T-helper 2 cell (primary cell): ENCODE data around the gene OBSCN.

ENCODE experiments used
- DNase-seq, 5 experiments: peaks; one replicate each; pipeline versions ENCODE4 v3.0.0 to v3.0.0-alpha.2; 2012 to 2022

Gene OBSCN

GRCh38 chr1:228308085-228308601 lies 100.3 kb downstream of the OBSCN start:
- DNase-seq: no peak

DNA sequence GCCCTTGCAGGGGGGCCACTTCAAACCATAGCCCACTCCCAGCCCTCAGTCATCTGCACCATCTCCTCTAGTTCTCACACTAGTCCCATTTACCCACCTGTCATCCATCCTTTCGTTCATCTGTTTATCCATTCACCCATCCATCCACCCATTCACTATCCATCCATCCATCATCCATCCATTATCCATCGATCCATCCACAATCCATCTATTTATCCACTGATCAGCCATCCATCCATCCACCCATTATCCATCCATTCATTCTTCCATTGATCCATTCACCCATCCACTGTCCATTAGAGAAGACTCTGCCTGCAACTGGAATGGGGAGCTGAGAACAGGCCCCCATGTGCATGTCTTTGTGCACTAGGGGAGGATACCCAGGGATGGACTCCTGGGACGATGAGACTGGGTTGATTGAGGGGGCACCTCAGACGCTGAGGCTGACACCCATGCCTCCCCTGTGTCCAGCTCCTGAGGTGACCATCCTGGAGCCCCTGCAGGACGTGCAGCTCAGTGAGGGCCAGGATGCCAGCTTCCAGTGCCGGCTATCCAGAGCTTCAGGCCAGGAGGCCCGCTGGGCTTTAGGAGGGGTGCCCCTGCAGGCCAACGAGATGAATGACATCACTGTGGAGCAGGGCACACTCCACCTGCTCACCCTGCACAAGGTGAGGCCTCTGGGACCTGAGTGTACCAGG lies 100.9 kb downstream of the OBSCN start:
- DNase-seq: no peak

GRCh38 chr1:228309326-228310067 lies 101.7 kb downstream of the OBSCN start:
- DNase-seq: no peak

DNA sequence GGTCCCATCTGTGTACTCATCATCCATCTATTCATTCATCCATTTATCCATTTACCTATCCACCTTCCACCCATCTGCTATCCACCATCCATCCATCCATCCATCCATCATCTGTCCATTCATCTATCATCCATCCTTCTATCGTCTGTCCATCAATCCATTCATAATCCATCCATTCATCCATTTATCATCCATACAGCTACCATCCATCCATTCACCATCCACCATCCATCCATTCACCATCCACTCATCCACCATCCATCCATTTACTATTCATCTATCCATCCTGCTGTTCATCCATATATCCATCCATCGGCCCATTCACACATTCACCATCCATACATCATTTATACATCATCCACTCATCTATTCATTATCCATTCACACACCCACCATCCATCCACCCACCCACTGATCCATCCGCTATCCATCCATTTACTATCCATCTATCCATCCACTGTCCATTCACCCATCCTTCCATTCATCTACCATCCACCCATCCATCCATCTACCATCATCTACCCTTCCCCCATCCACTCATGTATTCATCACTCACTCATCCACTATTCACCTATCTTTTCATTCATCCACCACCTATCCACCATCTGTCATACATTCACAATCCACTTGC lies 102.4 kb downstream of the OBSCN start:
- DNase-seq: no peak

DNA sequence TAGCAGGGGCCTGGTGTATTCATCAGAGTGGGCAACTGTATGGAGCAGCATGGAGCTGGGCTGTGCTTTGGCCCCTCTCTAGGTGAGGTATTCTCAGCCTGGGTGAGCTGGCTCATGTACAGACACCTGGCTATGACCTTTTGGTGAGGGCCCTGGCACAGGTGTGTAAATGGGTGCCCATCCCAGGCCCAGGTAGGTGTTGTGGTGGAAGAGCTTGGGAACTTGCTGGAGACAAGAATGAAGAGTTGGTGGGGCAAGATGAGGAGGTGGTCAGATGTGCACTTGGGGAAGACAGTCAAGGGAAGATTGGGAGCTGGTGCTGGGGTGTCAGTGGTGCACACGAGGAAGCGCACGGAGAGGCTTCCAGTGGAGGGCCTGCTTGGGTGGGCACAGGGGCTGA lies 103.2 kb downstream of the OBSCN start:
- DNase-seq: no peak

GRCh38 chr1:228312136-228312764 lies 104.4 kb downstream of the OBSCN start:
- DNase-seq: no peak

DNA sequence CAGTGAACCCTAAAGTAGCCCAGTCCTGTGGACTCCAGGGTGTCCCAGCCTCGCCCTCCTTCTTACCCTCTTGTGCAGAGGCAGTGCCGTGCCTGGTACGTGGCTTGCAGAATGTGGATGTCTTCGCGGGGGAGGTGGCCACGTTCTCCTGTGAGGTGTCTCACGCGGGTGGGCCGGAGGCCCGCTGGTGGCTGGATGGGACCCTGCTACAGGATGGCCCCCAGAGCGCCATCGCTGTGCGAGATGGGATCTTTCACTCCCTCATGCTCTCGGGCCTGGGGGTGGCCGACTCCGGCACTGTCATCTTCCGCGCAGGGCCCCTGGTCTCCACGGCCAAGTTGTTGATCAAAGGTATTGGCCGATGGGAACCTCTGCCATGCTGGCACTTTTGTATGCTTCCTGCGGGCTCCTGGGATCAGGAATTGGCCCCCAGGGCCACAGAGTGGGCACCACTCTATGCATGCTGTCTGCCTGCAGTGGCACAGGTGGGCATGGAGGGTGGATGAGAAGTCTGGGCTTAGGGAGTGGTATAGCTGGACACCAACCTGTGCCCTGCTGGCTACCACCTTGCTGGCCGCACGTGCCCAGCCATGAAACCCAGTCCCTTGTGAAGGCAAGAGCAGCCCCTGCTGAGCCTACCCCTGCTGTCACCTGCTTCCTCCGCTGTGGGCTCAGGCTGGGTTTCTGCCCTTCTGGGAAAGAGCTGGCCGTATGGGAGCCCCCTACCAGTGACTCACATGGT lies 105.9 kb downstream of the OBSCN start:
- no peak for DNase-seq

DNA sequence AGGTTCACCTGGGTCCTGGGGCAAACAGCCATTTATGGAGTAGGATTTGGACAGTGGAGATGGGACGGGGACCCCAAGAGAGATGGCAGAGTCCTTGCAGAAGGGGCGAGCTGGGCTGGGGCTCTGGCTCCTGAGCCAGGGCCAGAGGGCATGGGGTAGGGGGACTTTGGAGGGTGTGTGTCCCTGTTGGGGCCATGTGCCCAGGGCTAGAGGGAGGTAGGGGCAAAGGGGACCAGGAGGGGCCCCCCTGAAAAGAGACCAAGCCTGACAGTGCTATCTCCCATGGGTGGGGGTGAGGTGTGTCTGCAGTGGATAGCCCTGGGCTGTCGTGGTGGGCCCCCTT lies 106.4 kb downstream of the OBSCN start:
- DNase-seq: no peak

DNA sequence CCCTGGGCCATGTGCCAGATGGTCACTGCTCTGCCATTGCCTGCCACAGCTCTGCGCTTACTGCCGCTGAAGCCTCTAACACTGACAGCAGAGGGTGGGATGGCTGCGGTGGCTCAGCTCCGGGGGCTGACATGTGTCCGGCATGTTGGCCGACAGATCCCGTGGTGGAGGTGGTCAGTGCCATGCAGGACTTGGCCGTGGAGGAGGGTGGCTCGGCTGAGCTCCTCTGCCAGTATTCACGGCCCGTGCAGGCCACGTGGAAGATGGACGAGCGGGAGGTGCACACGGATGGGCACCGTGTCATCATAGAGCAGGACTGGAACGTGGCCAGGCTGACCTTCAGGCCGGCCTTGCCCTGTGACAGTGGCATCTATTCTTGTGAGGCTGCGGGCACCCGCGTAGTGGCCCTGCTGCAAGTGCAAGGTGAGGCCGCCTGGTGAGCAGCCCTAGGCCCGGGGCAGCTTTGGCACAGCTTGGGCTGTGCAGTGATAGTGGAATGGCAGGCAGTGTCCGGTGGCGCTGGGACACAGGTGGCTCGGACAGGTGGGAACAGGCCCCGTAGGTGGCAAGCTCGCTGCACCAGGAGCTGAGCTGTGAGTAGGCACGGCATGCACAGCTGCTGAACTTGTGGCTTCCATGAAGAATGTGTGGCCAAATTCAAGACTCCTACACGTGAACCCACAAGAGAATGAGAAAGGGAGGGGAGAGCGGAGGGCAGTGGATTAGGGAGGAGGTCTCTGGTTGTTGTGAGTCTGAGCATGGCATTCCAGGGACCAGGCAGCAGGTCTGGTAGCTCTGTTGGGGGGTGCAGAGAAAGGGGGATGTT lies 107.0 kb downstream of the OBSCN start:
- no peak for DNase-seq

GRCh38 chr1:228315484-228315944 lies 107.7 kb downstream of the OBSCN start:
- DNase-seq: no peak

DNA sequence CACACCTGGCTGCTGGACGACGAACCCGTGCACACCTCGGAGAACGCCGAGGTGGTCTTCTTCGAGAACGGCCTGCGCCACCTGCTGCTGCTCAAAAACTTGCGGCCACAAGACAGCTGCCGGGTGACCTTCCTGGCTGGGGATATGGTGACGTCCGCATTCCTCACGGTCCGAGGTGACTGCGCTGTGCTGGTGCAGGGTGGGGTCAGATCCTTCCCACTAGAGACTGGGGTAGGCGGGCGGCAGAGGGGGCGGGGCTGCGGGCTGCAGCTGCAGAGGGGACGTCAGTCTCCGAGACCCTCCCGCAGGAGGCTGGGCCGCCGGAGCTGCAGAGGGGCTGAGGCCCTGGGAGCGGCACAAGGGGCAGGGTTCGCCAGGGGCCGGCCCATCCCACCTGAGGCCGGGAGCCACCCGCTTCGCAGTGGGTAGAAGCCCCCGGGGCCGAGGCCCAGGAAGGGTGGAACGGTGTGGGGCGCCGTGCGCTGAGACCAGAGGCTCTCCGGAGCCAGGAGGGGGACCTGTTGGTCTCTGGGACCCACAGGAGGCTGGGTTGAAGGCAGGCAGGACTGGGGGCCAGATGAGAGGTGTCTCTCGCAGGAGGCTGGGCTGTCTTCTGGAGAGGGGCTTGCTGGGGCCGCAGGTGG lies 108.2 kb downstream of the OBSCN start:
- no peak for DNase-seq

GRCh38 chr1:228316589-228317387 lies 108.9 kb downstream of the OBSCN start:
- peak in 1 of 5 experiments; percentile 0 for DNase-seq

DNA sequence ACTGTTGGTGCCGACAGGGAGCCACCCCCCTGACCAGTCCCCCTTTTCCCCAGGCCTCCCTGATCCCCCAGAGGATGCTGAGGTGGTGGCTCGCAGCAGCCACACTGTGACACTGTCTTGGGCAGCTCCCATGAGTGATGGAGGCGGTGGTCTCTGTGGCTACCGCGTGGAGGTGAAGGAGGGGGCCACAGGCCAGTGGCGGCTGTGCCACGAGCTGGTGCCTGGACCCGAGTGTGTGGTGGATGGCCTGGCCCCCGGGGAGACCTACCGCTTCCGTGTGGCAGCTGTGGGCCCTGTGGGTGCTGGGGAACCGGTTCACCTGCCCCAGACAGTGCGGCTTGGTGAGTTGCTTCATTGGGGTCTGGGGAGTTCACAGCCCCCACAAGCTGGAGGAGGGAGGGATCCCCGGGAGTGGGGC lies 109.6 kb downstream of the OBSCN start:
- no peak for DNase-seq

DNA sequence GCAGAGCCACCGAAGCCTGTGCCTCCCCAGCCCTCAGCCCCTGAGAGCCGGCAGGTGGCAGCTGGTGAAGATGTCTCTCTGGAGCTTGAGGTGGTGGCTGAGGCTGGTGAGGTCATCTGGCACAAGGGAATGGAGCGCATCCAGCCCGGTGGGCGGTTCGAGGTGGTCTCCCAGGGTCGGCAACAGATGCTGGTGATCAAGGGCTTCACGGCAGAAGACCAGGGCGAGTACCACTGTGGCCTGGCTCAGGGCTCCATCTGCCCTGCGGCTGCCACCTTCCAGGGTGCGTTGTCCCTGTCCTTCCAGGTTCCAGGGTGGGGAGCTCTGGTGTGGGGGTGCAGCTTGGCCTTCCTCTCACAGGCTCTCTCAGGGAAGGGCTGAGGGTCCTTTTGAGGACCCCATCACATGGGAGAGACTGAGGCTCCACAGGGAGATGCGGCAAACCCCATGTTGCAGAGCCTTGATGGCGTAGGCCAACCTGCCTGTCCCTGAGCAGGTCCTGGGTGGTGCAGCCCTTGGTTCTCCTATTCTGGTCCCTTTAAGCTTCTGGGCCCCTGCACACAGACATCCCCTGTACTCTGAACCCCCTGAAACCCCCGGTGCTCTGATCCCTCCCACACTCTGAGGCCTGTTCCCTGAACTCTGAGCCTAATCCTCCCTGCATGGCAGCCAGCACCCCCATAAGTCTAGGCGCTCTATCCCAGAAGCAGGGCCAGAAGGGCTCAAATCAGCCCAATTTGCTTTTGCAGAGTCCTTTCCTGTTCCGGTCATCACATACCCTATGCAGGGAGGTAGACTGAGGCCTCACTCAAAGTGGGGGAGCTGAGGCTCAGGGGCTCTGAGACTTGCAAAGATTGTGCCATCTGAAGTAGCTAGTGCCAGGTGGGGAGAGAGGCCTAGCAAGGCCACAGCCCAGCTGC lies 110.3 kb downstream of the OBSCN start:
- no peak for DNase-seq

DNA sequence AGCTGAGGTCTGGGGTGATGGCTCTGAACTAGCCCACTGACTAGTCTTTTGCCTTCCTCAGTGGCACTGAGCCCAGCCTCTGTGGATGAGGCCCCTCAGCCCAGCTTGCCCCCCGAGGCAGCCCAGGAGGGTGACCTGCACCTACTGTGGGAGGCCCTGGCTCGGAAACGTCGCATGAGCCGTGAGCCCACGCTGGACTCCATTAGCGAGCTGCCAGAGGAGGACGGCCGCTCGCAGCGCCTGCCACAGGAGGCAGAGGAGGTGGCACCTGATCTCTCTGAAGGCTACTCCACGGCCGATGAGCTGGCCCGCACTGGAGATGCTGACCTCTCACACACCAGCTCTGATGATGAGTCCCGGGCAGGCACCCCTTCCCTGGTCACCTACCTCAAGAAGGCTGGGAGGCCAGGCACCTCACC lies 111.0 kb downstream of the OBSCN start:
- DNase-seq: no peak

DNA sequence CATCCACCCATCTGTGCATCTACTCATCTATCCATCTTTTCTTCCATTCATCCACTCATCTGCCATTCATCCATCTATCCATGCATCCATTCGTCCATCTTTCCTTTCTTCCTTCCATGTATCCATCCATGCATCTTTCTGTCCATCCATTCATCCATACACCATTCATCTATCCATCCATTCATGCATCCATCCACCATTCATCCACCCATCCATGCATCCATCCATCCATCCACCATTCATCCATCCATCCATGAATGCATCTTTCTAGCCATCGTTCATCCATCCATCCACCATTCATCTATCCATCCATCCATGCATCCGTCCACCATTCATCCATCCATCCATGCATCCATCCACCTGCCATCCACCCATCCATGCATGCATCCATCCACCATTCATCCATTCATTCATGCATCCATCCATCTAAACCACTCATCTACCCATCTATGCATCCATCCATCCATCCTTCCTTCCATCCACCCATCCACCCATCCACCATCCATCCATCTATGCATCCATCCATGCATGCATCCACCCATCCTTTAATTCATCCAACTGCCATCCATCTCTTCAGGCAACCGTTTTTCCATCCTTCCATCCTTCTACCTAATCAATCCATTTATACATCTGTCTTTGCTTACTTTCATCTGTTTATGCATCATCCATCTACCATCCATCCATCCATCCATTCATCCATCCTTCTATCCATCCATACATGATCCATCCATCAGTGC lies 111.7 kb downstream of the OBSCN start:
- no peak for DNase-seq

GRCh38 chr1:228320394-228320793 lies 112.5 kb downstream of the OBSCN start:
- DNase-seq: no peak

DNA sequence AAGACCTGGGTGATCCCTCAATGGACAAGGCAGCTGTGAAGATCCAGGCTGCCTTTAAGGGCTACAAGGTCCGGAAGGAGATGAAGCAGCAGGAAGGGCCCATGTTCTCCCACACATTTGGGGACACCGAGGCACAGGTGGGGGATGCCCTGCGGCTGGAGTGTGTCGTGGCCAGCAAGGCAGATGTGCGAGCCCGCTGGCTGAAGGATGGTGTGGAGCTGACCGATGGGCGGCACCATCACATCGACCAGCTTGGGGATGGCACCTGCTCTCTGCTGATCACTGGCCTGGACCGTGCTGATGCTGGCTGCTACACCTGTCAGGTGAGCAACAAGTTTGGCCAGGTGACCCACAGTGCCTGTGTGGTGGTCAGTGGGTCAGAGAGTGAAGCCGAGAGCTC lies 113.6 kb downstream of the OBSCN start:
- DNase-seq: no peak
